NCI-H2227 (cell line): ENCODE results near the gene CDK5.

ENCODE experiments used
- DNase-seq: peaks from one replicate; lab custom pipeline; 2025; ENCODE audit not compliant: unreplicated experiment; lab: John Stamatoyannopoulos, UW

CDK5 gene

DNA sequence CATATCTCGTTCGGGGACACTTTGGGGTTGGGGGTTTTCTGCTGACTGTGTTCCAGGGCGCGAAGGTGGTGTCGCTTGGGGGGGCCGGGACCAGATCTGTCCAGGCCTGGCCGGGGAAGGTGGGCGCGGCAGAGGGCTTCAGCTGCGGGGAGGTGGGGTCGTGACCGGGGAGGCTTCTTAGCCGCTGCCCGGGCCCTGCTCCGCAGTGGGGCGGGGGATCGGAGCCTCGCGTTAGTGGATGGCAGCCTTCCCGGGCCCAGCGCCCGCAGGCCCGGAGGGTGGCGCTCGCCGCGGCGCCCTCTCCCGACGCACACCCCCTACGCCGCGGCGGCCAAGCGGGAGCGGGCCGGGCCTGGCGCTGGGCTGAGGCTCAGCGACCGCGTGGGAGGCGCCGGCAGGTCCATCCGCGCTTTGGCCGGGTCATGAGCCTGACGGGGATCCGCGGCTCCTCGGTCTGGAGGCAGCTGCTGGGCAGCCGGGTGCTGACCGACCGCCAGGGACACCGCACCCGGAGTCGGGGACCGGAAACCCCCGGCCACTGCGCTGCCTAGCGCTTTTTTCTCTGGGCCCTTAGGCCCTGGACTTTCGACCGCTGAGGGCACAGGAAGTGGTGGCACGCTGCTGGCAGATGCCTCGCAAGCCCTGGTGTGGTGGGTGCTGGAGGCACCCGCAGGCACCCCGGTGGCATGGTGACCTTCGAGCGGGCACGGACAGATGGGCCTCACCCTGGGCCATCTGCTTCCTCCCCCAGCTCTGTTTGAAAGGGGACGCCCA, 29.7 kb upstream of the CDK5 start:
- DNase-seq, result peak; percentile 57

DNA sequence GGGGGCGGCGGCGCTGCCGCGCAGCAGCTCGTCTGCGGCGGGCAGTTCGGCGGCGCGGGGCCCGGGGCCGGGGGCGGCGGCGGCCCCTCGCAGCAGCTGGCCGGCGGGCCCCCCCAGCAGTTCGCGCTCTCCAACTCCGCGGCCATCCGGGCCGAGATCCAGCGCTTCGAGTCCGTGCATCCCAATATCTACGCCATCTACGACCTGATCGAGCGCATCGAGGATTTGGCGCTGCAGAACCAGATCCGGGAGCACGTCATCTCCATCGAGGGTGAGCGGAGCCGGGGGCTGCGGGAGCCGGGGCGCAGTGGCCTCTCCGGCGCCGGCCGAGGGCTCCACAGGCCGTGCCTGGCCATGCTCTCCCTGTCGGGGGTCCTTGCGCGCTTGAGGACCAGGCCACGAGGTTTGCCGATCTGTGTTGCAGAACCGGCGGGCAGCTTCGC, 29.1 kb upstream of the CDK5 start:
- DNase-seq, result peak; percentile 55

DNA sequence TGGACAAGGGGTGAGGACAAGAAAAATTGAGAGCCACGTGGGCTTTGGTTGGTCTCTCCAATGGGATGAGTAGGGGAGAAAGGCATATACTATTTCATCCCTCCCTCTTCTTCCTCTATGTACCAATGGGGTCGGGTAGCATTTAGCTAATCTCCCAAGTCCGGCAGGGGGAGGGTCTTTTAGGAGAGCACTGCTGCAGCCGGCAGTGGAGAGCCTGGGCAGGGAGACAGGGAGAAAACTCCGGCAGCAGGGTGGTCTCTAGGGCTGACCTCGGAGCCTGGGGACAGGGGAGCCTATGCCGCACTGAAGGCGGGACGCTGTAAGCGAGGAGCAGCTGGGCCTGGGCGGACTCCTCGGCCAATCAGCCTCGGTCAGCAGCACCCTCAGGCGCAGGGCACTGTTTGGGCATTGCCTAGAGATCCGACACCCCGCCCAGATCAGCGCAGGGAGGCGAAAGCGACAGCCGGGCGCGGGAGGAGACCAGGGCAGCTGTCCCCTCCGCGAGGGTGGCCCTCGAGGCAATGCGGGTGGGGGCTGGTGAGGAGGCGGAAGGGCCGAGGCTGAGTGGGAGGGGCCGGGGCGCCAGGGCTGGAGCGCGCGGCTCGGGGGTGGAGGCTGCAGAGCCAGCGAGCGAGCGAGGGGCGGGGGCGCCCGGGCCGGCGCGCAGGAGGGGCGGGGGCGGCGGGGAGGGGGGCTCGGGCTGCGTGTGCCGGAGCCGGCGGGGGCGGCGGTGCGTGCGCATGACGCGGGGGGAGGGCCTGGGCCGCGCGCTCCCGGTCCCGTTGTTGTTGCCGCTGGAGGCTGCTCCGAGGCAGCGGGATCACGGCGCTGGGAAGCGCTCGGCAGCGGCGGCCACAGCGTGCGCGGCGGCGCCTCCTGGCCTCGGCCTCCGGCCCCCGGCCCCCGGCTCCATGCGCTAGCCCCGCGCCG, 28.3 kb upstream of the CDK5 start, which contains the start of gene AGAP3:
TSS of gene AGAP3 (plus strand) at position 785 of the 930 bp plus-strand sequence. CDS start 267 bp downstream, outside the sequence.
- peak; percentile 92 for DNase-seq

DNA sequence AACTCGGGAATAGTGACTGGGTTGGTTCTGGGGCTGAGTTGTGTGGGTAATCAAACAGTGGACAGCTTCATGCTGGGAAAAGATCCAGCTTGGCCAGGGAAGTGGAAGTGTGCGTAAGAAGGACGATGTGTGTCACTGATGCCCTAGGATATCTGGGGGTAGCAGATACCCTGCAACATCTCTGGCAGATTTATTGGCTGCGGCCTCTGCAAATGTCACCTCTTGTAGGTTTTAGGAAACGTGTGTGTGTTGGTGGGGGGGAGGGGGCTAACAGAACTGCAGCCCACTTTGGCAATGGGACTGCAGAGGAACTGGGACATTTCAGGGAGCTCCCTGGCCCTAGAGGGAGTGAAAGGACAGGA, 27.6 kb upstream of the CDK5 start:
- DNase-seq, result no peak

DNA sequence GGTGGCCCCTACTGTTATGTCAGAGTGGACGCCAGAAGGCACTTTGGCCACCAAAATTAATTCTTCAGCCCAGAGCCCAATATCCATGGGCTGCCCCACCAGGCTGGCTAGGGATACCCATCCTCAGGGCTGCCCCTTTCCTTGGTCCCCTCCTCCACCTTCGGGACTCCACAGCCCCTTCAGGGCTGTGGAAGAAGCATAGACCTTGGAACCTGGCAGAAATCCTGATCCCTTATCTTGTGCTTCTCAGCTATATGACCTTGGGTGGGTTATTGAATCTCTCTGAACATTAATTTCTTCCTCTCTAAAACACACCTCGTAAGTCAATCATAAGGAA, 26.1 kb upstream of the CDK5 start:
- DNase-seq, result no peak

DNA sequence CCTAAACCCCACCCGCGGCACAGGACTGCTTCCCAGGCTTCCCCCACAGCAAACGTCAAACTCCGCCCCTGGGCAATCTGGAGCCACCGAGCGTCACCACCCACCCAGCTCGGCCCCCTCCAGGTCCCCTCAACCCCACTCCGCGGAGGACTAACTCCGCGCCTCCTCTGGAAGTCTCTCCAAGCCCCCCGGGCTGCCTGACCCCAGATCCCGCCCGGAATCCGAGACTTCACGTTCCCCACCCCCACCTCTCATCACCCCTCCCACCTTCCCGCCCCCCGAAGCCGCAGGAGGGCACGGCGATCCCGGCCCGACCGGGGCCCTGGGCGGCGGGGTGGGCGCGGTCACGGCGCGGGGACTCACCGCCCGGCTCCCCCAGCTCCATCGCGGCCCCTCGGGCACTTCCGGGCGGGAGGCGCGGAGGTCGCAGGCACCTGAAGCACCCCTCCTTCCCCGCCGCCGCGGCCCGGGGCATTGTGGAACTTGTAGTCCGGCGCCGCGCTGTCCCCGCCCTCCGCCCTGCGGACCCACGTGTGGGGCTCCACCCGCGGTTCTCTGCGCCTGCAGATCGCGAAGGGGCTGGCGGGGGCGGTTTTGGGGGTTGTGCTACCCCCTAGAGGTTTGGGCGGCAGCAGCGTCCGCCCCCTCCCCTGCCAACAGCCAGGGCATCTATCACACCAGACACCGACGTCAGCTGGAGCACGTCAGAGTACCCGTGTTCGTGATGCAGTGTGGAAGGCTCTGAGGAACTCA, 25.6 kb upstream of the CDK5 start, which contains the start of gene TMUB1:
TSS of gene TMUB1 (minus strand) at position 423 of the 753 bp plus-strand sequence. CDS start 930 bp downstream, outside the sequence.
- peak; percentile 86 for DNase-seq

DNA sequence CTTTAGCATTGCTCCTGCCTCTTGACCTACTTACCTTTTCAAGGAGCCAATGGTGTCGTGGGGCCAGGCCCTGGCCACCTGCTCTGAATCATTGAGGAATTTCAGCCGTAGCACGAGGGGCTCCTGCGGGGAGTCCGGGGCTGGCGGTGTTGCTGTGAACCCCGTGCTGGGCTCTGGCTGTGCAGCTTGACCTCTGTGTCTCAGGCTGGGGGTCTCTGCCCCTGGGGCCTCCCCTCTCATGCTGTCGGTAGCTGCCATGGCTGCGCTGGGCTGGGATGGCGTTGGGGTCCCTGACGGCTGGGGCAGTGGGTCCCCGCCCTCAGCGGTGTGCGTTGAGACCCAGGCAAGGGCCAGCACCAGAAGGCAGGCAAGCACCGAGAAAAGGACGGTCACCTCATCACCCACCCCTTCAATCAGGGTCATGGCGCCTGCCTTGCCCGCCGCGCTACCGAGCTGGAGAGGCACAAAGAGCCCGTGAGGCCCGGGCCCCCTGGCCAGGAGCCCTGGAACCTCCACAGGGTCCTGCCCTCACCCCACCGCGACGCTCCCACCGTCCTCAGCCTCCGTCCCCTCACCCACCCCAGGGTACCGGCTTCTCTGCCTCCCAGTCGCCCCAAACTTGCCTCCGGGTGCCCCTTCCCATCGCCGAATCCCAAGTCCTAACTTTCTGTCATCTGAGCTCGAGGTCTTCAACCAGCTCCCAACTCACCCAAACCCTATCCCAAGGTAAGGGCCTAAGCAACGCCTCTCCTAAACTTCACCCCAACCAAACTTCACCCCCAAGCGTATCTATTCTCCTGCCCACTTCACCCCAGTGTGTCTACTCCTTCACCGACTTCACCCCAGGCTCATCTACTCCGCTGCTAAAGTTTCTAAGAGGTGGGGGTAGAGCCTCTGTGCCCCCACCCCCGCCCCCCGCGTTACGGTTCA, 24.7 kb upstream of the CDK5 start:
- peak; percentile 48 for DNase-seq

DNA sequence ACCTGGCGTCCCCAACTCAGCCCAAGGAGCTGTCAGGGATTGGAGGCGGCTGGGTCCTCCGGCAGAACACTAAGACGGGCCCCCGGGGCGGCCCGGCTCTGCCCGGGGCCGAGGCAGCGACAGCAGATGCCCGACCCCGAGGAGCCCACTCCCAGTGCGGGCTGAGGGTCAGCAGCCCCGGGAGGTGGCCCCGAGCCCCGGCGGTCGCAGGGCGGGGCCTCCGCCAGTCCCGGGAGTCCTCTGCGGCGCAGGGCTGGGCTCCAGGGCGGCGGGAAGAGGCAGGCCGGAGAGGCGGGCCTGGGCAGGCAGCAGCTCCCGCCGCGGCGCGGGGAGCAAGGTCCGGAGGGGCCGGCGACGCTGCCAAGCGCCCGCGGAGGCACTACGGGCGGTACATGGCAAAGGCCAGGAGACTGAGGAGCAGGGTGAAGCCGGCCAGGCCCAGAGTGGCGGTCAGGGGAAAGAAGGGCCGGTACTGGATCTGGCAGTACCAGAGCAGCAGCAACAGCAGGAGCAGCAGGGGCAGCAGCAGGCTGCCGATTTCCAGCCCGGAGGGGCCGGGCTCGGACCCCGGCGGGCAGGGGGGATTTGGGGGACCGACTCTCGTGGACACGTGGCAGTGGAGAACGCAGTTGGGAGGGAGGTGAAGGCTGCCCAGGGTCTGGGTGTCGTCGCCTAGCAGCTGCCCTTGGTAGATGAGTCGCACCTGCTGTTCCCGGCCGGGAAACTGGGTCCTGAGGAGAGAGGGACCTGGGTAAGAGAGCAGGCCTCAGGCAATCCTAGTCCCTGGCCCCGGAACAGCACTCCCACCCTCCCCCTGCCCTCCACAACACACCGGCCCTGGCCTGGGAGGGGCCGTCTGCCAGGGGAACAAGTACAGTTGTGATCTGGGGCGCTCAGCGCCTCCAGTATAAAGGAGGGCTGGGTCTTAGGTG, 23.7 kb upstream of the CDK5 start:
- peak; percentile 62 for DNase-seq

DNA sequence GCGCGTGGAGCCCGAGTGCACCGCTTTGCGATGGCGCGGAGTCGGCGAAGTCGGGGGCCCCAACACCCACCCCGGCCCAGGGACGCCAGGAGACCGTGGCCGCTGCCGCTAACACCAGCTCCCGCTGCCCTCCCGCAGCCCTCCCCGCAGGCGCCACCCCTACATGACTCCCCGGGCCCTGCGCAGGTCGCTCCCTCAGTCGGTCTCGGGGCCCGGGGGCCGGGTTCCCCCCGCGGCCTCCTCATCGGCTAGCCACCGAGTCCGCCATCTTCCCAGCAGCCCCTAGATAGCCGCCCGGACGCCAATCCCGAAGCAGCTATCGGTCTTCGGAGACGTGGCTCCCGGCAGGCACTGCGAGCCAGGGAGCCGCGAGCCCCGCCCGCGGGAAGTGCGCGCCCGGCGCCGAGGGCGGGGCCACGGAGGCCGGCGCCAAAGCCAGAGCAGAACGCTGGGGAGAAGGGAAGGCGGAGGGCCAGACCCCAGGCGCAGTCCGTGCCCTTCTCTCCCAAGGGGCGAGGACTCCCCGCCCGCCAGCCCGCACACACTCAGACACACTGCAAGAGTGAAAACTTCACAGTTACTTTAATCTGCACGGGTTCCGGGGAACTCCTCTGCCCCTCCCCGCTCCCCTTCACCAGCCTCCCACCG, 22.9 kb upstream of the CDK5 start, which contains the start of gene FASTK:
TSS of gene FASTK (minus strand) at position 288 of the 648 bp plus-strand sequence. CDS start at position 245, 43 bp downstream.
- peak; percentile 97 for DNase-seq

DNA sequence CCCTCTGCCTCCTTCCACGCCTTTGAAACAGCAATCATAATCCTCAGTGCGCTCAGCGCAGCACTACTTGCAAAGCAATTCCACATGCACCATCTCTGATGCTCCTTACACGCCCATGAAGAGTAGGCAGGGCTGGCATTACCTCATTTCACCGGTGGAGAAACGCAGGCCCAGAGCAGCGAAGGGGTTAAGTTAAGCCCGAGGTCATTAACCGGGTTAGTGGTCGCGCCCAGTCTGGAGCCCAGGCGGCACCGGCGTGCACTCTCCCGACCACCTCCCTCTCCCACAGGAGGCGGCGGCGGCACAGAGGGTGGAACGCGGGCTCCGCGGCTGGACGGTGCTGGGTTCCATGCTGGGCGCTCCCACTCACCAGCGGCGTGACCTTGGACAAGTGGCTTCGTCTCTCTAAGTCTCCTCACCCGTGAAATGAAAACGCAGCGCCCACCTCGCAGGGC, 22.4 kb upstream of the CDK5 start:
- peak; percentile 60 for DNase-seq

DNA sequence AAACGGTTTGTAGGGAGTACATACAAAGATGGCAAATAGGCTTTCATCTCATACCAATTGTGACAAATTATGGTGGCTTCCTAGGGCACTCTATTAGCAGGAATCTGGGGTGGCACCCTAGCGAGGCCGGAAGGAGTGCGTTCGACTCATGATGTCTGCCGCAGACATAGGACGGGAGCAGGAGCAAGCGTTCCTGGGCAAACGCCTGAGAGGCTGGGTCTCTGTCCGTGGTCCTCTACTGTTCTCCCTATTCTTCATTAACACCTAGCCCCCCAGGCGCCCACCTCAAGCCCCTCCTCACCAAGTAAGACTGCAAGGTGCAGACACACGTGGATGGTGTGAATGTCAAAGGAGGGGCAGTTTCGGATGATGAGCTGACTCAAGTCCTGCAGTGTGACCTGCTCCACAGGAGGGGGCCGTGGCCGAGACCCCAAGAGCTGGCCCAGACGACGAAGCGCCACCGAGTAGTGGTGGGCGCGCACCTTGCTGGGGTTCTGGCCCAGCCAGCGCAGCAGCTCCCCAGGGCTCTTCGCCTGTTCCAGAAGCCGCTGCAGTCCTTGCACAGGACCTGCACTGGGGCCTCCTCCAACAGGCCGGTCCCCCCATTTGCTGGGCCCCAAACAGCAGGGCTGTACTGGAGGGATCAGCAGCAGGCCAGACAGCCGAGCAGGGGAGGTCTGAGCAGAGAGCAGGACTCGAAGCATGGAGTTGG, 21.7 kb upstream of the CDK5 start:
- DNase-seq, result no peak

DNA sequence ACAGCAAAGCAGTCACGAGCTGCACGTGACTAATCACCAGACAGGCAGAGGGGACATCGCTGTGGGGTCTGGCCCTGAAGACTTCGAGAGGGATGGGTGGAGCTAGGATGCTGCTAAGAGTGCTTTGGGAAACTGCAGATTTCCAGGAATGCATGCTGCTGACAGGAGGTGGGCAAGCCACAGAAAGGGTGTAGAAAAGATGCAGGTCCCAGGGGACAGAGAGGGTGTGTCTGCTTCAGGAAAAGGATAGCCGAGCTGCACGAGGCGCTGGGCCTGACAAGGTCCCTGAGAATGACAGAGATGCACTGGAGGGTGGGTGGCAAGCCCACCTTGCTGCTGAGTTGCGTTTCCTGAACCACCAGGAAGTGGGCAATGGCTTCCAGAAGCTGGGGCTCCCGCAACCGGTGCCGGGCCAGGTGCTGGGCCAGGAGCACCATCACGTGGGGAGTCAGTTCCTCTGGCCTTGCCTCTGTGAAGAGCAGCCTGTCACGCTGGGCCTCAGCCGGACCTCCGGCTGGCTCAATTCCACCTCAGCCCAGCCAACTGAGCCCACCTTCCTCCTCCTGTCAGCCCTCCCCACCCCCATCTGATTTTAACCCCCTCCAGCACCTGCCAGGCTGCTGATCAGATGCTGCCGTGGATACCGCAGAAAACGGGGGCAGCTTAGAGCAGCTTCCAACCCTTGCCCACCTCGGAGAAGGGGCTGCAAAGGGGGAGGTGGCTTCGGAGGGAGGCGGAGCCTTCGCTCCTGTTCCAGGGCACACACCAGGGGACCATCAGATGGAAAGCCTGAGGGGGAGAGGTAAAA, 20.7 kb upstream of the CDK5 start:
- DNase-seq, result peak; percentile 52

DNA sequence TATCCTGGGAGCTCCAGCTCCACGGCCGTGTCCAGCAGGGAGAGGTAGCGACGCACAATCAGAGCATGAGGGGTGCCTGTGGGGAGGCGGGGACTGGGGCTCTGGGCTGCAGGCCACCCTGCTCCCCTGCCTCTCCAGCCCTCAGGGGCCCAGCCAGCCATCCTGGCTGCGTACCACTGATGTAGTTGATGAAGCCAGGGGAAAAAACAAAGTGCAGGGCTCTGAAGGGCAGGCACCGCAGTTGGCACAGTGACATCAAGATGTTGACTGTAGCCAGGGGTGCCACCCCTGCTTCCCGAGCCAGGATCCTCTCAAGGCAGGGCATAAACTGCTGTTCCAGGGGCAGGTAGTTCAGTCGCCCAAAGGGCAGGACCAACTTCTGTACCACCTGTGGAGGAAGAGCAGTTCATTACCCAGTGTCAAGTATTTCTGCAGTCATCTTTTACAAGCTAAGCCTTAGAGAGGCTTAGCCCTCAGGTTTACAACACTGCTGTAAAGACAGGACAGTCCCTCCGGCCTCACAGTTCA, 20.1 kb upstream of the CDK5 start:
- DNase-seq, result no peak

DNA sequence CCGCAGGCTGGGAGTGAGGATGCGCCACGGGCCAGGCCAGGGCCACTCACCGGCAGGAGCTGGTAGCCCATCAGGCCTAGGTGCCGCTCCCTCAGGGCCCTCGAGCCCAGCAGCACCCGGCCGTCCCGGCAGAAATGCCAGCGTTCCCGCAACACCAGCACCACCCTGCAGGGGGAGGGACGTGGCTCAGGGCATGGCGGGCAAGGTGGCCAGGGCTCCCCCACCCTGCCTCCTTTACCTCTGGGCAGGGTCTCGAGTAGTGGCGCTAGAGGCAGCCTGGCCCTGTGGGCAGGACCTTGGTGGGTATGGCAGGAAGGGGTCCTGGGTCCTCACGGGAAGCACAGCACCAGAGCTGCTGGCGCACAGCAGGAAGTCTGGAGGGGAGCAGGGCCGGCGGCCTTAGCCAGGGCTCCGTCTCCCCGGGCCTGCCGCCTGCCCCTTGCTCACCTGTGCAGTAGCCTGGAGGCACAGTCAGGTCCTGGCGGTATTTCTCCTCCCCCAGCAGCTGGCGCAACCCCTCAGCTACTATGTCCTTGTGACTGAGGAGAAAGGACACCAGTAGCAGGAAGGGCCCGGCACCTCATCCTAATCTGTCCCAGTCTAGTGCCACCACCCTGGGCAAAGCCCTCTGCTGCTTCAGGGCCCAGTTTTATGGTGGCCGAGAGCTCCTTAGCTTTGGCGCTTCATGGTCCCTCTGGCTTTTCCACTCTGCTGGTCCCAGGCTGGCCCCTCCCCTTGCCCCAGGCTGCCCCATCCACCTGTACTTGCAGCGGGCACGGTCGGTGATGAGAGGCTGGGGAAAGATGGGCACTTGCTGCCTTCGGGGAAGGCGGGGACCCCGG, 19.4 kb upstream of the CDK5 start:
- no peak for DNase-seq

DNA sequence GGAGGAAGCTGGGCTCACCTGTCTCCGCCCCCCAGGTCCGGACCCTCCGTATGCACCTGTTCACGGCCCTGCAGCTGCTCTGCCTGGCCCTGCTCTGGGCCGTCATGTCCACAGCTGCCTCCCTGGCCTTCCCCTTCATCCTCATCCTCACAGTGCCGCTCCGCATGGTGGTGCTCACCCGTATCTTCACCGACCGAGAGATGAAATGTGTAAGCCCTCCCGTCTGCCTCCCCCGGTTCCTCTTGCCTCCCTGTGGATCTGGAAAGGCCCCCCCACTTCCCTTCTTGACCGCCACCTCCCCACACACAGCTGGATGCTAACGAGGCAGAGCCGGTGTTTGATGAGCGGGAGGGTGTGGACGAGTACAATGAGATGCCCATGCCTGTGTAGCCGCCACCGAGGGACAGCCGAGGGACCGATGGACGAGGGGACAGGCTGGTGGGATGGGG, 18.3 kb upstream of the CDK5 start:
- no peak for DNase-seq

DNA sequence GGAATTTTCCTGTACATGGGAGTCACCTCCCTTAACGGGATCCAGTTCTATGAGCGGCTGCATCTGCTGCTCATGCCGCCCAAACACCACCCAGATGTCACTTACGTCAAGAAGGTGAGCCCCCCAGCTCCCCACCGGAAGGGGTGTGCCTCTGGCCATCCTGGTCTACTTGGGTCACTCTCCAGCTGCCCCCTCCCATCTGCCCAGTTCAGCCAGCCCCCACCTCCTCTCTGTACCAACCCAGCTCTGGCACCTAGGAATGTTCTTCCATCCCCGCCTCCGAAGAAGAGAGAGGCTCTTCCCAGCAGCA, 17.9 kb upstream of the CDK5 start:
- no peak for DNase-seq
